ENCODE measurements around the gene HES7. TPM values are rescaled to one million over a fixed set of nuclear protein-coding genes. Genes with fewer than 3 reads are reported as not detected.

Gene HES7
- polyA plus RNA-seq, 1 of the 3 experiments (the other 2 are of a cell fraction): 1.2 TPM

- 0% methylated on average over 31 of the region's 87 CpGs for WGBS (ENCODE audit: low lambda C conversion rate)
- POLR2A ChIA-PET: interaction anchor here (0.7 kb wide), 1 partner anchor 216 kb away, joined by 3 read pairs; no protein-coding TSS in a partner anchor
- DNase-seq: peak; percentile 95
- peak; percentile 9 for TF ChIP-seq CHD2 (IDR thresholded peaks at IDR 0.05; ENCODE audit: low read length, partially characterized antibody)
- TF ChIP-seq GATA2 (CRISPR knock-in tag; IDR thresholded peaks at IDR 0.05): no peak
- TF ChIP-seq FOXM1 (IDR thresholded peaks at IDR 0.05; ENCODE audit: low read depth): no peak
- TF ChIP-seq ELF1 (IDR thresholded peaks at IDR 0.05): no peak
- TF ChIP-seq, protein P1, sequence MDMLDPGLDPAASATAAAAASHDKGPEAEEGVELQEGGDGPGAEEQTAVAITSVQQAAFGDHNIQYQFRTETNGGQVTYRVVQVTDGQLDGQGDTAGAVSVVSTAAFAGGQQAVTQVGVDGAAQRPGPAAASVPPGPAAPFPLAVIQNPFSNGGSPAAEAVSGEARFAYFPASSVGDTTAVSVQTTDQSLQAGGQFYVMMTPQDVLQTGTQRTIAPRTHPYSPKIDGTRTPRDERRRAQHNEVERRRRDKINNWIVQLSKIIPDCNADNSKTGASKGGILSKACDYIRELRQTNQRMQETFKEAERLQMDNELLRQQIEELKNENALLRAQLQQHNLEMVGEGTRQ (IDR thresholded peaks at IDR 0.05; ENCODE audit: borderline replicate concordance, low read depth, low read length): no peak
- TF ChIP-seq, protein P2, sequence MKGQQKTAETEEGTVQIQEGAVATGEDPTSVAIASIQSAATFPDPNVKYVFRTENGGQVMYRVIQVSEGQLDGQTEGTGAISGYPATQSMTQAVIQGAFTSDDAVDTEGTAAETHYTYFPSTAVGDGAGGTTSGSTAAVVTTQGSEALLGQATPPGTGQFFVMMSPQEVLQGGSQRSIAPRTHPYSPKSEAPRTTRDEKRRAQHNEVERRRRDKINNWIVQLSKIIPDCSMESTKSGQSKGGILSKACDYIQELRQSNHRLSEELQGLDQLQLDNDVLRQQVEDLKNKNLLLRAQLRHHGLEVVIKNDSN (IDR thresholded peaks at IDR 0.05; ENCODE audit: borderline replicate concordance, low read depth): no peak
- no peak for TF ChIP-seq NFIC (IDR thresholded peaks at IDR 0.05; ENCODE audit: borderline replicate concordance)
- TF ChIP-seq CTCF (IDR thresholded peaks at IDR 0.05): peak; percentile 79
- 0 out of 2 replicates have a peak, but pooled peaks have one; percentile 30 for TF ChIP-seq GABPA (IDR thresholded peaks at IDR 0.05; ENCODE audit: low read depth)
- peak; percentile 53; the same call in 1 of the 2 replicates for TF ChIP-seq NRF1 (IDR thresholded peaks at IDR 0.05; ENCODE audit: low read depth, low read length)
- no peak for TF ChIP-seq EZH2phosphoT487 (IDR thresholded peaks at IDR 0.05; ENCODE audit: borderline replicate concordance, low read depth)
- no peak for TF ChIP-seq POLR2AphosphoS5 (IDR thresholded peaks at IDR 0.05; ENCODE audit: low read depth, low read length)
- TF ChIP-seq, protein P3, sequence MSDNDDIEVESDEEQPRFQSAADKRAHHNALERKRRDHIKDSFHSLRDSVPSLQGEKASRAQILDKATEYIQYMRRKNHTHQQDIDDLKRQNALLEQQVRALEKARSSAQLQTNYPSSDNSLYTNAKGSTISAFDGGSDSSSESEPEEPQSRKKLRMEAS (IDR thresholded peaks at IDR 0.05; ENCODE audit: low read depth): peak; percentile 82
- no peak for TF ChIP-seq TCF12 (IDR thresholded peaks at IDR 0.05)
- TF ChIP-seq TEAD4 (IDR thresholded peaks at IDR 0.05; ENCODE audit: borderline replicate concordance, insufficient read depth): no peak
- TF ChIP-seq MXI1 (IDR thresholded peaks at IDR 0.05; ENCODE audit: low read depth, low read length): peak; percentile 48; the same call in 1 of the 2 replicates
- TF ChIP-seq ZBTB33 (IDR thresholded peaks at IDR 0.05; ENCODE audit: borderline replicate concordance, low read depth): no peak
- TF ChIP-seq EP300 (IDR thresholded peaks at IDR 0.05; ENCODE audit: borderline replicate concordance in 1 of 2, low read depth in 1 of 2, low read length in 1 of 2): no peak
- TF ChIP-seq RXRA (IDR thresholded peaks at IDR 0.05; ENCODE audit: borderline replicate concordance, low read depth): no peak
- TF ChIP-seq IRF3 (IDR thresholded peaks at IDR 0.05; ENCODE audit: low read depth, low read length): no peak
- TF ChIP-seq, protein P4, sequence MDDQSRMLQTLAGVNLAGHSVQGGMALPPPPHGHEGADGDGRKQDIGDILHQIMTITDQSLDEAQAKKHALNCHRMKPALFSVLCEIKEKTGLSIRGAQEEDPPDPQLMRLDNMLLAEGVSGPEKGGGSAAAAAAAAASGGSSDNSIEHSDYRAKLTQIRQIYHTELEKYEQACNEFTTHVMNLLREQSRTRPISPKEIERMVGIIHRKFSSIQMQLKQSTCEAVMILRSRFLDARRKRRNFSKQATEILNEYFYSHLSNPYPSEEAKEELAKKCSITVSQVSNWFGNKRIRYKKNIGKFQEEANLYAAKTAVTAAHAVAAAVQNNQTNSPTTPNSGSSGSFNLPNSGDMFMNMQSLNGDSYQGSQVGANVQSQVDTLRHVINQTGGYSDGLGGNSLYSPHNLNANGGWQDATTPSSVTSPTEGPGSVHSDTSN (IDR thresholded peaks at IDR 0.05): no peak
- TF ChIP-seq JUND (IDR thresholded peaks at IDR 0.05): no peak
- TF ChIP-seq FOSL2 (IDR thresholded peaks at IDR 0.05; ENCODE audit: borderline replicate concordance, low read depth): no peak
Observed at GRCh38 chr17:8079291-8080207, 44.4 kb downstream of the HES7 start.

More at GRCh38 chr17:8079291-8080207, 44.4 kb downstream of the HES7 start:
- Histone ChIP-seq H3K4me3 (ENCODE audit: low read depth in 2 of 2, low read length in 1 of 2) (peak overlapping the region; percentile 49 to 63), H3K27ac (ENCODE audit: low read depth in 2 of 2, low read length in 1 of 2) (peak overlapping the region in 1 of 2 experiments; percentile 58; a peak in 1 of 4 replicates), H3K9me3 (no peaks in the 10 kb centered on the region), H3K79me2 (ENCODE audit: insufficient read depth) (no peaks in the 10 kb centered on the region), H3K36me3 (replicated peaks in 1 of 2; ENCODE audit: control insufficient read depth in 1 of 2, insufficient read depth in 2 of 2, low read length in 1 of 2) (no peaks in the 10 kb centered on the region), H3K4me1 (ENCODE audit: control insufficient read depth in 1 of 2, insufficient read depth in 2 of 2, low read depth in 1 of 2, low read length in 1 of 2) (peaks cover 0 to 6% of the 10 kb centered on the region in 2 experiments; a peak in 1 of 4 replicates), H3K9me2 (no peaks in the 10 kb centered on the region), H3K27me3 (ENCODE audit: insufficient read depth) (peaks cover 33% of the 10 kb centered on the region), H3K9ac (peak overlapping the region; percentile 43; the same call in 1 of the 2 replicates), H4K20me1 (ENCODE audit: insufficient read depth) (no peaks in the 10 kb centered on the region), H3F3A (replicated peaks; ENCODE audit: insufficient read depth) (no peaks in the 10 kb centered on the region), H2AFZ (ENCODE audit: low read depth) (peak overlapping the region; percentile 74), H3K4me2 (peak overlapping the region; percentile 91)
- CTCF ChIA-PET: interaction anchor here (0.6 to 20.8 kb wide), 35 partner anchors 9 to 234 kb away, joined by 3 to 390 read pairs (median 4); partner anchors contain the start of genes ALOX12B and ALOXE3

Data from SK-N-SH (cell line).